ENCODE results near the gene PRR5.

Gene PRR5

DNA sequence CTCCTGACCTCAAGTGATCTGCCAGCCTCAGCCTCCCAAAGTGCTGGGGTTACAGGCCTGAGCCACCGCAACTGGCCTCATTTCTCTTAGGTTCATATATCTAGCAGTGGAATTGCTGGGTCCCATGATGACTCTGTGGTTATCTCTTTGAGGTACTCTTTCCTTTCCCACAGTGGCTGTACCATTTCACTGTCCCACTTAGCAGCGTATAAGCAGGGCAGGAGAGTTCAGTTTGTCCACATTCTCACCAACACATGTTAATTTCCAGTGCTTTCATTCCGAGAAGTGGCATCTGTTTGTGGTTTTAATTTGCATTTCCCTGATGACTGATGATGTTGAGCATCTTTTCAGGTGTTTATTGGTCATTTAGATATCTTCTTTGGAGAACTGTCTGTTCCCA, 16.4 kb downstream of the PRR5 start:
- TF ChIP-seq, protein P1, sequence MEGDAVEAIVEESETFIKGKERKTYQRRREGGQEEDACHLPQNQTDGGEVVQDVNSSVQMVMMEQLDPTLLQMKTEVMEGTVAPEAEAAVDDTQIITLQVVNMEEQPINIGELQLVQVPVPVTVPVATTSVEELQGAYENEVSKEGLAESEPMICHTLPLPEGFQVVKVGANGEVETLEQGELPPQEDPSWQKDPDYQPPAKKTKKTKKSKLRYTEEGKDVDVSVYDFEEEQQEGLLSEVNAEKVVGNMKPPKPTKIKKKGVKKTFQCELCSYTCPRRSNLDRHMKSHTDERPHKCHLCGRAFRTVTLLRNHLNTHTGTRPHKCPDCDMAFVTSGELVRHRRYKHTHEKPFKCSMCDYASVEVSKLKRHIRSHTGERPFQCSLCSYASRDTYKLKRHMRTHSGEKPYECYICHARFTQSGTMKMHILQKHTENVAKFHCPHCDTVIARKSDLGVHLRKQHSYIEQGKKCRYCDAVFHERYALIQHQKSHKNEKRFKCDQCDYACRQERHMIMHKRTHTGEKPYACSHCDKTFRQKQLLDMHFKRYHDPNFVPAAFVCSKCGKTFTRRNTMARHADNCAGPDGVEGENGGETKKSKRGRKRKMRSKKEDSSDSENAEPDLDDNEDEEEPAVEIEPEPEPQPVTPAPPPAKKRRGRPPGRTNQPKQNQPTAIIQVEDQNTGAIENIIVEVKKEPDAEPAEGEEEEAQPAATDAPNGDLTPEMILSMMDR (IDR thresholded peaks at IDR 0.05) = no peak

DNA sequence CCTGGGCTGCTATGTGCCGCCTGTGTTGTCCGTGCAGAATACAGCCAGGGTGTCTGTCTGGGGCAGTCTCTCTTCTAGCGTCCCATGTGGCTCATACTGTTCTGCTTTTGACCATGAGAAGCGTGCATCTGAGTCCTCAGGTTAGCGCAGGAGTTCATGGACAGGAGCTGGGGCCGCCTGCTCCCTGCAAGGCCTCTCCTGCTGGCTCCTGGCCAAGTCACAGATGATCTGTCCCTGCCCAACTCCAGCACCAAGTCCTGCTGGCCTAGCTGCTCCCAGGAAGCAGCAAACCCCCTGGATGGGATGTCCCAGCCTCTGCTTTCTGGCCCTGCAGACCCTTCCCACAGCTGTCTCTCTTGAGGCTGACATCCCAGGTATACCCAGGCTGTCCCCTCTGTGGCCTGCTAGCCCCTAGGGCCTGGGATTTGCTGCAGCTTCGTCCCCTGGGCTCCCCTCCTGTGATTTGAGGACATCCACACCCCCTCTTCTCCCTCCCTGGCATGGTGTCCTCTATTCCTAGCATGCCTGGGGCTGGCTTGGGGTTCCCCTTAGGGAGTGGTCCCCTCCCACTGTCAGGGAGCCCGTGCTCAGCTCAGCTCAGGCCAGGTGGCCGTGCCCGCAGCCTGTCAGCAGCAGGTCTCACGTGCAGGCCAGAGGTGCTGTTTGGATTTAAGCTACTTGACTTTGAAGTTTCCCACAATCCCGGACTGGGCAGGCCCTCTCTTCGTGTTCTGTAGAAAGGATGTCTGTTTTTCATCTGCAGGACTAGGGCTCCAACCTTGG, 17.8 kb downstream of the PRR5 start:
- TF ChIP-seq, protein P1 (IDR thresholded peaks at IDR 0.05) = no peak

DNA sequence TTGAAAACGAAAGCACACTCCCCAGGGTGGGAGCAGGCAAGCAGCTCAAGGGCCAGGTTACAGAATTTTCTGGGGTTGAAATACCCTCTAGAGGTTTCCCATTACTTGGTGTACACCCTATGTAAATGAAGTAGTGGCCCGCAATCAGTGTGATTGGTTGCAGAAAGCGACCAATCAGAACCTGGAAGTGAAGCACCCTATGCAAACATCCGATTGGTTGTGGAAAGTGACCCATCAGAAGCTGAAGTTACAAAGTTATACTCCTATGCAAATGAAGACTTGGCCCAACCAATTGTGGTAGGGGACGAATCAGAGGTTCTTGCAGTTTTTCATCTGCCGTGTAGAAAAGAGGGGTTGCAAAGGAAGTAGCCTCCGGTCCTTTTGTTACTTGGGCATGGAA, 19.2 kb downstream of the PRR5 start:
- TF ChIP-seq, protein P1 (IDR thresholded peaks at IDR 0.05) = no peak

DNA sequence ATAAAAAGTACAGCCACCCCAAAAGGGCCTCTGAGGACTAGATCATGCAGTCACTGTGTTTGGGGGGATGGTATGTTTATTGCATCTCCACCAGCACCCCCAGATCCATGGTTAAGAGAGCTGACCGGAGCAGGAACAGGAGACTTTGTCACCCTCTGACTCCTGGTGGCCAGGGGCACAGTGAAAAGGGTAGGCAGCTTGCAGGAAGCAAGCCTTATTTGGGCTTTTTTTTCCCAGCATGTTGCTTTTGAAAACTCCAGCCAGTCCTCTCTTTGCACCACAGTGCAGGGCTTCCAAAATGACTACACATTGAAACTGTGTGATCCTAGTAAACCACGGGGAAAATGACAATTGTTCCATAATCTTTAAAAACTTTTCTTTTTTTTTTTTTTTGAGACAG, 20.6 kb downstream of the PRR5 start:
- TF ChIP-seq, protein P1 (IDR thresholded peaks at IDR 0.05) = no peak

DNA sequence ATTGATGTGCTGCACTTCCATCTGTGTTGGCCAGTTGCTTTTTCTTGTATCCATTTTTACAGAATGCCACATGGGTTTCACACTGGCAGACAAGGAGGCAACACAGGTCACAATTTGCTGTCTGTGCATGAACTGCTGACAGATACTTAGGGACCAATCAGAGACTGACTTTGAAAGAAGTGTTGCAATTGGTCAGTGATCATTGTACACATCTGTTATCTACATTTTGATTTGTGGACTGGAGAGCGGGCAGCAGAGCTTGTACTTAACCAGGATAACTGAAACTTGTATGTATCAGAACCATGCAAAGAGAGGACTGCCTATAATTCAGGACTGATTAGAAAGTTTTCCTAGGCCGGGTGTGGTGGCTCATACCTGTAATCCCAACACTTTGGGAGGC, 21.8 kb downstream of the PRR5 start:
- TF ChIP-seq, protein P1 (IDR thresholded peaks at IDR 0.05) = no peak

DNA sequence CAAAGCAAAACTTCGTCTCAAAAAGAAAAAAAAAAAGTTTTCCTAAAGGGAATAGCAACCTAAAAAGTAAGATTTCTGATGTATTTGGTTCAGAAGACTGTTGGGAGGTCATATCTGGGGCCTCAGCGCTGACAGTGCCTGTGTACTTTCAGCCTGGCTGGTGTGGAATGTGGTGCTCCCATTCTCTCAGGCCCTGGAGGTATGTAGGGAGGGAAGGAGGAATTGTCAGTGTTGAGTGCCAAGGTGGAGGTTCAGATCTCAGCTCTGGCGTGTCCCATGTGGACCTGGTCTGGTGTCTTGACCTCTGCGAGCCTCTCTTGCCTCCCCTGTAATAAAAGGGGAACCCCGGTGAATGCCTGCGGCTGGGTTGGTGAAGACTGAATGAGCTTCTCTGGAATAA, 22.4 kb downstream of the PRR5 start:
- TF ChIP-seq, protein P1 (IDR thresholded peaks at IDR 0.05) = no peak

DNA sequence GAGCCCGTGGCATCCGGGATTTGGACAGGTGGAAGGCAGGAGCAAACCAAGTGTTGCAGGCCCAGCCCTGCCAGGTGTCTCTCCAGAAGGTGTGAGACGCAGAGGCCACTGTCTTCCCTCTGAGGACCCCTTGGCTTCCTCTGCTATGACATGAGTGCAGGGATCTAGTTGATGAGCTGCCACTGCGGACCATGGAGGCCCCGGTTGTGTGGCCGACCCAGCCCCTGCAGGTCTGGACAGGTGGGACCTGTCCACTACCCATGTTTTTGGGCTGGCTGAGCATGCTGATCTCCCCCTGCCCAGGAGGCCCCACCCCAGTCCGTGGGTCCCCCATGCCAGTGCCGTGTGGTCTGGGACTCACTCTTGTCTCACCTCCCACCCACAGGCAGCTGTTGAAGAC, 22.9 kb downstream of the PRR5 start:
- TF ChIP-seq, protein P1 (IDR thresholded peaks at IDR 0.05) = no peak

DNA sequence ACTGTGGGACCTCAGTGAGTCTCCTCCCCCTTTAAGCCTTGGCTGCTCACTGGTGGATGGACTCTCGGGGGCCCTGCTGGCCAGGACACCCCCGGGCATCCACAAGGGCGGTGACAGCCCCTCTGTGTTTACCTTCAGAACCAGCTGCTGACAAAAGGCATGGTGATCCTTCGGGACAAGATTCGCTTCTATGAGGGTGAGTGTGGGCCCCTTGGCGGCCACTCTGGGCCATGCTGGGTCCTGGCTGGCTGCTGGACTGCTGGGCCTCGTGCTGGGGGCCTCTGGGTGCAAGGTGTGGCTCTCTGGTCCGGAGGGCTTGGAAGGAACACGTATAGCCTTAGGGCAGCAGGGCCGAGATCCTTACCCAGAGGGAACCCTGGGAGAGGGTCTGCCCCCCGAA, 24.4 kb downstream of the PRR5 start:
- TF ChIP-seq, protein P1 (IDR thresholded peaks at IDR 0.05) = no peak
